Astrocyte of the cerebellum (primary cell): ENCODE data around the gene AADACL4.

Experiments used
- DNase-seq: peaks from one replicate; pipeline ENCODE4 v3.0.0-alpha.2; 2011; ENCODE audit warnings: low read depth
- H3K4me3 ChIP-seq: 2 replicates; pipeline ENCODE4 v1.5.1; 2011; ENCODE audit warnings: mild to moderate bottlenecking, low read depth, low read length, moderate library complexity
- CTCF ChIP-seq: IDR thresholded peaks from 2 replicates; pipeline ENCODE4 v1.5.1; 2012; ENCODE audit warnings: low read length, low read depth, moderate library complexity, mild to moderate bottlenecking; ENCODE audit errors: missing control alignments
- in situ Hi-C: cut with HindIII; loops from 2 replicates; pipeline ENCODE4 v1.10.0; 2017; ENCODE audit warnings: low sequenced_read_pairs

AADACL4 gene

GRCh38 chr1:12706061-12706460 is 62.2 kb downstream of the AADACL4 start:
- TF ChIP-seq CTCF = no peak
- H3K4me3 ChIP-seq = no peak overlapping the region
- in situ Hi-C loops = no loop called here
- DNase-seq = no peak

- no peak overlapping the region for H3K4me3 ChIP-seq
- no peak for TF ChIP-seq CTCF
- in situ Hi-C loops = no loop called here
- no peak for DNase-seq
Observed at GRCh38 chr1:12708396-12709090, 64.7 kb downstream of the AADACL4 start.

- in situ Hi-C loops = no loop called here
- DNase-seq = no peak
- TF ChIP-seq CTCF = no peak
- no peak overlapping the region for H3K4me3 ChIP-seq
Observed at GRCh38 chr1:12709091-12709491, 65.2 kb downstream of the AADACL4 start.

- in situ Hi-C loops = no loop called here
- TF ChIP-seq CTCF = no peak
- no peak for DNase-seq
- H3K4me3 ChIP-seq = no peak overlapping the region
Observed at GRCh38 chr1:12709696-12710095, 65.8 kb downstream of the AADACL4 start.

GRCh38 chr1:12711536-12711935 is 67.7 kb downstream of the AADACL4 start:
- DNase-seq = no peak
- no peak for TF ChIP-seq CTCF
- in situ Hi-C loops = no loop called here

GRCh38 chr1:12712076-12712475 is 68.2 kb downstream of the AADACL4 start:
- no peak for DNase-seq
- in situ Hi-C loops = no loop called here
- no peak for TF ChIP-seq CTCF
- no peak overlapping the region for H3K4me3 ChIP-seq

More at GRCh38 chr1:12711536-12711935, 67.7 kb downstream of the AADACL4 start:
- no peak overlapping the region for H3K4me3 ChIP-seq
